T follicular helper cell (primary cell): ENCODE measurements around the gene DPP10.

Source experiments
- DNase-seq: peaks from one replicate; pipeline ENCODE4 v3.0.0-alpha.2; 2020; ENCODE audit warnings: low read depth

The DPP10 gene

DNA sequence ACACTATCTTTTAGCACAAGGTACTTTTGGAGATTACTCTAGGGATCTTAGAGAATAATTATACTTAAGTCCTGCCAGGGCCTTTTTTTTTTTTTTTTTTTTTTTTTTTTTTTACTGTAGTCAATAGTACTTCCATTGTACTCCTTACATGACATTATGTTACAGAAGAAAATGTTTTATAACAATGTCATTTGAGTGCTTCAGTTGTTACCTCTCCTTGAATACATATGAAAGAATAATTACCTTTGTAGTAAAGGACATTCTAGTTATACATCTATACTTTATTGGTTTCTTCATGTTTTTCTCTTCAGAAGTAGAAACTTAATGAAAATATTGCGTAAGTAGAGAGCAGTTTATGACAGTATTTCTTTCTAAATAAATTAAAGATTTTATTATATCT is 834.9 kb downstream of the DPP10 start:
- DNase-seq = no peak

DNA sequence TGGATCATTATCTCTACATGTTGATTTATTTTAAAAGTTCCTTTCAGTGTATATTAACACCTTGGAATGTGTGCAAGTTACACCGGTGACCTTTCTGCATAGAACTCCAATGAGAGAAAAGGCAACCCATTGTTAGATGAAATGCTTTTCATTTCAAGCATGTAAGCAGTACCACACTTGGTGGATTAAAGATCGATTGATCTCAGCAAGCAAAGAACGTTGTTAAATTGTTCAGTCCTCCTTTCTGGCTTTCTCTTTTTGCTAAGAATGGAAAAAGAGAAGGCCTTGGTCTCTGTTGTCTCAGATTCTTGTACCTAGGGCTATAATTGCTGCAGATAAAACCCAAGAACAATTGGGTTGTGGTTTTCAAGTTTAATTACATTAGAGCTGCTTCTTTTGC is 843.0 kb downstream of the DPP10 start:
- no peak for DNase-seq

DNA sequence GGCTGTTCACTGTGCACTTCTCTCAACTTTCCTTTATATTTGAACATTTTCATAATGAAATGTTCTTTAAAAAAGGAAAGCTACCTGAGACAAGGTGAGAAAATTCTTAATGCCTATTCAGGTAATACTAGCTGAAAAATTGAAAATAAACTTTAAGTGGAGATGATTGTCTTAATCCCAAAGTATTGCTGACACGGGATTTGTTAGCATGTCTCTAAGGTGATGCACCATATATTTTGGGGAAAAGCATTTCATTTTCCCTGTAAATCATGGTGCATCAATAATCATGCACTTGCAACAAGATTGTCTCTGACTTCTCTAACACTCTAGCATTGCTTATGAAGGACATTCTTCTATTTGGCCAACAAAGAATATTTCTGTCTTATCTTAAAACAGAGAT is 848.0 kb downstream of the DPP10 start:
- DNase-seq = no peak

DNA sequence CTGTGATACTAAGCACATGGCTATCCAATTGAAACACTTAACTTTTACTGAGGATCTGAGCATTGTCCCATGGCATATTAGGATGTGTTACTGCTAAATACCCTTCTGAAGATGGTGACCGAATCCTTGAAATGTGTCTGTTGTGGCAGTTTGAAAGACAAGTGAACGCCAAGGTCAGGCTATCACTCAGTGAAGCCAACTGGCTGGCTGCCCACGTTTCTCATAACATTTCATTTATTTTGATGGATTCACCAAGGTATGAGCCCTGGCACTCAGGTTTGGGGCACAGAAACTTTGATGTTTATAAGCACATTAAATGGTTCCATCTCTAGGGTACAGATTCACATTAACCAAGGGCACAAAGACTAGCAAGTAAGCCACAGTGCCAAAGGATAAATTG is 850.3 kb downstream of the DPP10 start:
- no peak for DNase-seq

DNA sequence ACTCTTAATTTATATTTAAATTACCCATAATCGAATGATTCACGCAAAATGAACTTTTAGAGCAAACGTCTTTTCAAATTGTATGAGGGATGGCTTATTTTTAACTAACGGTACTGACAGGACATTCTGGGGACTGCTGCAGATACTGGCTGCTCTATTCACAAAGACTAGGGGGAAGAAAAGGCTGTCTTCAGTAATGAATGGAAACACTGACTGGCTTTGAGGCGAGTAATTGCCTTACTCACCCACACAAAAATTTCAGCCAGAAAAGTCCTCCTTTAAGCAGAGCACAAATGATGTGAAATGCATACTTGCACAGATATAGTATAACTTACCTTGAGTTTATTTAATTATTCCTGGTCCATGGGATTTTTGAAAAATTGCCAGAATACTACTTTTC is 852.6 kb downstream of the DPP10 start:
- DNase-seq = no peak

DNA sequence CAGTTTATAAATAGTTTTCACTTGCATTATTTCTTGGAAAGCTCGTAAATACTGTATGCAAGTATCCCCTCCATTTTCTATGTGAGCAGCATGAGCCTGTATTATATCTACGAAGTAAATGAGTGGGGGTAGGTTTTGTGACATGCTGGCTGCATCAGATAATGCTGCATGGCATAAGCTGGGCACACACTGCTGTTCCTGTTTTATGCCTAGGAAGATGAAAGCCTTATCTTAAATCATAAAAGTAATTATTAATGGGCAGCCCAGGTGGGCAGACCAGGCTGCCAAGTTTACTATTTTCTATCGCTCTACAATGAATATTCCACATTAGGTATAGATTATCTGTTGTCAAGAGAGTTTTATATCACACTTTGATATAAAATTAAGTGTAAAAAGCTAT is 854.6 kb downstream of the DPP10 start:
- no peak for DNase-seq

DNA sequence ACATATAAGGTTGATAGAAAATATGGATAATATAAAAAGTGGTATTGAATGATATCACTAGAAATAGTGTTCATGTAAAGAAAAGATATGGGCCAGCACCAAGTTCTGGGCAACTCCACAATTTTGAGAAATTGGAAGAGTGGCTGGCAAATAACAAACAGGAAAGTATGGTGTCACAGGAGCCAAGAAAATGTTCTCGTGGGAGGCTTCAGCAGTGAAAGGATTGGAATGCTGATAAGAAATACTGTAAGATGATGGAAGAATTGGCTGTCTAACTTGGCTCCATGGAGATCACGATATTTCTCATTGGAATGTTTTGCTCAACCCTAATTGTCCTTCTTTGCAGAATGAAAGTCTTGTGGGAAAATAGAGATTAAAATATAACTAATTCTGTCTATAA is 856.8 kb downstream of the DPP10 start:
- DNase-seq = no peak

DNA sequence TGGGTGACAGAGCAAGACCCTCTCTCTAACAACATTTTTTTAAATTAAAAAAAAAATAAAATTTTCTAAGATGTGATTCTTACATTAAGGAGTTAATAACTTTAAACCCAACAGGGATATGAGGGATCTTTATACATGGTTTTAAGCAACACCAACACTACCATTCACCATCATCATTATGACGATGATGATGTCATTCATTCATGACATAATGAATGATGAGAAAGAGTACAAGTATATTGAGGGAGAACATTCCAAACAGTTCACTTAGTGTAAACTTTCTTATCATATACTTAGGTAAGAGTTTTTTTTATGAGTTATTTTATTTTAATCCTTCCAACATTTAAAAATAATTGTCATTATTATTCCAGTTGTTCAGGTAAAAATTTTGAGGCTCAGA is 863.3 kb downstream of the DPP10 start:
- DNase-seq = no peak

DNA sequence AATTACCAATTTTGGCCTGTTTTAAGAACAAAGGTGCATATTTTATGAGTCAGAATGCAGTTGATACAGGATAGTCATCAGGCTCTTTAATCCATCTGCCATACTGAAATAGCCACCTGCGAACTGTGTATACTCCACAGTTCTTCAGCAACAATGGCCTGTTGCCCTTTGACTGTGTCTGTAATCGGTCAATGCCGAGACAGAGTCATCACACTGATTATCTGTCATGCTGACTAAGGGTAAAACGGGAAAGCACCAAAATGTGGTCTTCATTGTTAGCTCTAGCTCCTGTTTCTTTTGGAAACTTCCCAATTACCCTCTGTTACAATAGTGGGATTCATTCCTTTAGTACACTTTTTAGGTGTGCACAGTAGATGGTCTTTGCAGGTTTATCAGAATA is 871.7 kb downstream of the DPP10 start:
- DNase-seq = no peak

DNA sequence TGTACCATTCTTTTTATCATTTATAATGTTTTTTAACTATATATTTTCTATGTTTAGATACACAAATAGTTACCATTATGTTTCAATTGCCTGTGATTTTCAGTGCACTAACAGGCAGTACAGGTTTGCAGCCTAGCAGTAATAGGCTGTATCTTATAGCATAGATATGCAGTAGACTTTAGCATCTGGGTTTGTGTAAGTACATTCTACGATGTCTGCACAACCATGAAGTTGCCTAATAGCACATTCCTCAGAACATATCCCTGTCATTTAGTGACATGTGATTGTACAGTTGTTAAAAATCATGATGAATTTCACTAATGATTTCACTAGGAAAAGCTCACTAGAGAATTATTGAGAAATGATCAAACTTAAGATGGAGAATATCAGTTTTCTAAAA is 884.6 kb downstream of the DPP10 start:
- DNase-seq = no peak

DNA sequence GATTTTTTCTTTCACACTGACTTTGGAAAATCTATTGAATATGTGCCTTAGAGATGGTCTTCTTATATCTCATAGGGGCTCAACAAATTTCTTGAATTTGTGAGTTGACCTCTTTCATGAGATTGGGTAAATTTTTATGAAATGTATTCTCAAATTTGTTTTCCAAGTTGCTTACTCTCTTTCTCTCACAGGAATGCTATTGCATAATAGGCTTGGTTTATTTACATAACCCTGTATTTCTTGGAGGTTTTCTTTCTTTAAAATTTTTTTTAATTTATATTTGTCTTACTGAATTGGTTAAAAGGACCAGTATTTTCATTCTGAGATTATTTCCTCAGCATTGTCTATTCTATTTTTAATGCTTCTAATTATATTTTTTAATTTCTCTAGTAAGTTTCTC is 917.1 kb downstream of the DPP10 start:
- no peak for DNase-seq

DNA sequence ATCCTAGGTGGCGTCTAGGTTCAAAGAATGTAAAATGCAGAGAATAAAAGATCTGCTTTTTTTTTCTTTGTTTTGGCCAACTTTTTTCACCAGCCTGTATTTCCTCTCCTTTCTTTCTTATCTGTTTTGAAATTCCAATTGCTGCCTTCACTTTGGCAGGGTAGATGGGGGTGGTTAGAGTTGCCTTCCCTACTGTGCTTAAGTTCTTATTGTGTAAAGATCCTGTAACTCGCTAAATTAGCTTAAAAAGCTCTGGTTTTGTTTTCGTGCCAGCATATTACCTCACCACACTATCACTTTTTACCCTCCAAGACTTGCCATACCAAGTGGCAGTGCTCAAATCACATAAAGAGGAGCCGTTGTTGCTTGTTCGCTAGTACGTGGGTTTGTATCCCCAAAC is 921.7 kb downstream of the DPP10 start:
- no peak for DNase-seq

DNA sequence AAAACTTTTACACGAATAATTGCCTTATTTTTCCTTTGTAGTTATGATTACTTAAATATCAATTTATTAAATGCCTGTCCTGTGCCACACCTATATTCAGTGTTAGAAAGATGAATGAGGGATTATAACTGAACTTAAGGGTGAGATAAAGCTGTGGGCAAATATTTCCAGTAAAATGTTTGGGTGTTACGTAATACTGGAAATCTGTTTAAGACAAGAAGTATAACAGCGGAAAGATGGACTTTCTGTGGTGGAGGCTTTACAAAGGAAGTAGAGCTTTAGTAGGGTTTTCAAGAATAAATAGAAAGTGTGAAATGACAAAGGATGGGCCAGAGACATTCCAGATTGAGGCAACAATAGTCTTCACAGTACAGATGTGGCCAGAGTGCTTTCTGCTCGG is 927.0 kb downstream of the DPP10 start:
- no peak for DNase-seq

DNA sequence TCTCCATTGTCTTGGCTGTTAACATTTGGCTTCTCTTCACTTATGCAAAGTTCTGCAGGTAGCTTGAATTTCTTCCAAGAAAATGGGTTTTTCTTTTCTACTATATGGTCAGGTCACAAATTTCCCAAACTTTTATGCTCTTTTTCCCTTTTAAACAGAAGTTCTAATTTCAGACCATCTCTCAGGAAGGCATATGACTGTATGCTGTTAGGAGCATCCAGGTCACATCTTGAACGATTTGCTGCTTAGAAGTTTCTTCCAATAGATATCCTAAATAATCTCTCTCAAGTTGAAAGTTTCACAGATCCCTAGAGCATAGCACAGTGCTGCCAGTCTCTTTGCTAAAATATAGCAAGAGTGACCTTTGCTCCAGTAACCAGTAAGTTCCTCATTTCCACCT is 932.5 kb downstream of the DPP10 start:
- DNase-seq = no peak

DNA sequence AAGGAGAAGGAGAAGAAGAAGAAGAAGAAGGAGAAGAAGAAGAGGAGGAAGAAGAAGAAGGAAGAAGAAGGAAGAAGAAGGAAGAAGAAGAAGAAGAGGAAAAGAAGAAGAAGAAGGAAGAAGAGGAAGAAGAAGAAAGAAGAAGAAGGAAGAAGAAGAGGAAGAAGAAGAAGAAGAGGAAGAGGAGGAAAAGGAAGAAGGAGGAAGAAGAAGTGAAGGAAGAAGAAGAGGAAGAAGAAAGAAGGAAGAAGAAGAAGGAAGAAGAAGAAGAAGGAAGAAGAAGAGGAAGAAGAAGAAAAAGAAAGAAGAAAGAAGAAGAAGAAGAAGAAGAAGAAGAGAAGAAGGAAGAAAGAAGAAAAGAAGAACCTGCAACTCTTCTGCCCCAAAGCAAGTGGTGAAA is 942.0 kb downstream of the DPP10 start:
- no peak for DNase-seq

DNA sequence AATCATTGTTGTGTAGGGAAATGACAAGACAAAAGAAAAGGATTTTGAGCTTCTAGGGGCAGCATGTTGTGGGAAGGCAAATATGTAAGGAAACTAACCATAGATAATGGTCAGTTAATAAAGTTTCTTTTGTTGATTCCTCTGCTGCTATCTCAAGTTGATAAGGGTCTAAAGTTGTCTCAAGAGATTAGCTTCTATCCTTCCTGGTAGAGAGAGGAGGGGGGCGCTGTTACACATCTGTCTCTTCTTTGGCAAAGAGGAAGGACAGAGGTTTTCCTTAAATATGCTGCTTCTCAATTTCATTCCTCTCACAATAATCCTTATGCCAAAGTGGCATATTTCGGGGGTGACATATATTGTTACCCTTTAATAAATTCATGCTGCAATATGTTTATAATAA is 944.0 kb downstream of the DPP10 start:
- DNase-seq = no peak

DNA sequence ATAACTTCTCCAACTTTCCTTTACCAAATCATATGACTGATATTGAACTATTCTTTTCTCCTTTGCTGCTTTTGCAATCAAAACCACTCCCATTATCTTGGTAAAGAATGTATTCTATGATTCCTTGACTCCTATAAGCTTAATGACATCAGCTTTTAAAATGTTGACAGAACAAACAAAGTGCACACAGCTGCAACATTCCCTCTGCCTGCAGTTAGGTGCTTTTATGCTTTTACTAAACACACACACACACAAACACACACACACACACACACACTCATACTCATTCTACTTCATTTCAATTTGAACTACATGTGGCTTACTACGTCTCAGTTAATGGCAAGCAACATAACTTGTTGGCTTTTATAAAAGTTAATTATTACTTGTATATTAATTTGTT is 946.6 kb downstream of the DPP10 start:
- no peak for DNase-seq

DNA sequence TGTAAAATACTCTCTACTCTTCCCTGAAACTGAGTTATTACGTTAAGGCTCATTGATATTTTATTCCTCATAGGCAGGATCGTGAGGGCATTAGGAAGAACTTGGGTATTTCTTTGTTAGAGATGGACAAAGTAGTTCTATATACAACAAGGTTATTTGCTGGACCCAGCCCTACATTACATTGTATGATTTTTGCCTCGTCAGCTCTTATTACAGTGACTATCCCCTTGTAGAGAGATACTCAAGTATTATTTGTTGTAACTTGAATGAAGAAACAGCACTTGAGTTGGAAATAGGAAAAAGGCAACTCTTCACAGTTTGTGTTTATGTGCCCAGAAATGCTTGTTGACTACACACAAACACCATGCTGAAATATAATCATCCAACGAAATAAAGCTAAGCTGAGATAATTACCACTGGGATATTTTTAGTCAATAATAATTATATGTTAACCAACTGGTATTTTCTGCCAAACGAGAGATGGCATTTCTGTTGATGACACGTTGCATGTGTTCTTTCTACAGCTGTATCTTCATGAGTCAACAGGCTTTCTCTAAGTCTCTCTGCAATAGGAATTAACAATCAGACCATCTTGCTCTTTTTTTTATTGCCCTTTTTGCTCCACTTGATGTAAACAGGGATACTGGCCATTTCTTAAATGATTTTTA is 947.6 kb downstream of the DPP10 start:
- no peak for DNase-seq

DNA sequence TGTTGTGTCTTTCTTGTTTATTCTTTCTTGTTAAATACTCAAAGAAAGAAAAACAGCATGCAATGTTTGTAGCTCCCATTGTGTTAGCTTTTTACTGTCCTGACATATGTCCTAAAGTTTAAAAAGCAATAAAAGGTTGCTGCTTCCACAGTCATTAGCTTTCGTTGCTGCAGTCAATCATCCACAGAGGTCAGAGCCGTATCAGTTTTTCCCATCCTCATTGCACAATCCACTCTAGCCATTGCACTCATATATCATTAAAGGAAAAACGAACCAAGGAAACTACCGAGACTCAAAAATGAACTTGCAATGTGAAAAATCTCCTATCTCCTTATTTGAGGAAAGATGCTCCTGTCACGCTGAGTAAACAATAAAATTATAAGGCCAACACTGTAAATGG is 954.1 kb downstream of the DPP10 start:
- DNase-seq = no peak

DNA sequence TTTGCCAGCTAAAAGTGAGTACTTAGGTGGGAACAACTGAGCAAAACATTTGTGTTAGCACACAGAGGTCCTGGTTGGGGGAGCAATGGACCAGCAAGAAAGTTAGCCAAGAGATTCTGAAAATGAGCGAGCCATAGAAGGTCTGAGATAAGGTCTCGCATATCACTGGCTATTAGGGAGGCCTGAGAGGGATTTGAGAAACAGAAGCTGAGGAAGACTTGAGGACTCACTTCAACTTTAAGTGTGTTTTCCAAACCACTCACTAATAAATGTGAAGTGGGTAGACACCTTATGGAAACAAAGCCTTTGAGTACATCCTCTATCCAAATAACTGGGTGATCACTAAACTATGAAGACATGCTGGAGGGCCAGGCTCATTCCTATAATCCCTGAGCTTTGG is 958.5 kb downstream of the DPP10 start:
- no peak for DNase-seq

DNA sequence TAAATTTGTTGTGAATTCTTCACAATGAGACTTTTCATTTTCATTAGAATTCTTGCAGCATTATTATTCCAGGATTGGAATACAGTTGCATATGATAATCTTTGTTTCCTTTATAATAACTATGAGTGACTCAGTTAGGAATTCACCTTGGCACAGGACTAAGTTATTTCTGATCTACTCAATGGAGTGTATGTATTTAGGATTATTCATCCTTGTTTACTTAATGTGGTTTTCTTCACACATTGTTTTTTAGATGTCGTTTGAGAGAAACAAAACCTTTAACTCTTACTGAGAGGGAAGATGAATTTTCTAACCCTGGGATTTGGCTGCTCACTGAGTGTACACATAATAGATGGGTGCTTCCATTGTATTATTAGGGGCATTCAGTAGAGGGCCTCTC is 970.1 kb downstream of the DPP10 start:
- no peak for DNase-seq

DNA sequence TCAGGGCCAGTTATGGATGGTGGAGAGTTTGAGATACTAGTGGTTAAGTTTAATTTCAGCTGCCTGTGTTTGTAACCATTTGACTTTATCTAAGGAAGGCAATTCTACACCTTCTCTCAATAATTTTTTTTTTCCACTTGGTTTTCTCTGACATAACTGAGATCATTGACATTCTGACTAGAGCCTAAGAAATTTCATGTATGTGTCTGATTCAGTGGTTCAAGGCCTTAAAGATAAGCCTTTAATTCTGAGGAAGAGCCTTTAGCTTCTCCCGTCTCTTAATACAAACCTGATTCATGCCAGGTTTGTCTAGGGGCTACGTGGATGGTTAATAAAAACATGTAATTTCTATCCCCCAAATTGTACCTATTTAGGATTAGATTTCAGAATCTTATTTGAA is 971.4 kb downstream of the DPP10 start:
- DNase-seq = no peak

DNA sequence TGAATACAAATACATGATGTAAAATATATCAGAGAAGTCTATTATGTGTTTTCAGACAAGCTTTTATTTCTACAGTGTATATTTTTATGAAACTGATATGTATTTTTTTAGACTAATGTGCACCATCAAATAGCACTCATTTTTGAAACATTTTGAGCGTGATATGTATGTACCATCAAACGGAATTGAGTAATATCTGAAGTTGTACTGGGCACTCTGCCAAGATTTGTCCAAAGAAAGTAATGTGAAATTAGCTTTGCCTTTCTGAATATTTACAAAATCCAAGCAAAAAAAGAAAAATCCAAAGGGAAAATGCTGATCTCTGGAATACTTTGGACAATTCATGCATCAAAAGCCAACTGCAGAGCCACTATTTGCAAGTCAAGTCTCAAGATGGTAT is 972.0 kb downstream of the DPP10 start:
- no peak for DNase-seq

DNA sequence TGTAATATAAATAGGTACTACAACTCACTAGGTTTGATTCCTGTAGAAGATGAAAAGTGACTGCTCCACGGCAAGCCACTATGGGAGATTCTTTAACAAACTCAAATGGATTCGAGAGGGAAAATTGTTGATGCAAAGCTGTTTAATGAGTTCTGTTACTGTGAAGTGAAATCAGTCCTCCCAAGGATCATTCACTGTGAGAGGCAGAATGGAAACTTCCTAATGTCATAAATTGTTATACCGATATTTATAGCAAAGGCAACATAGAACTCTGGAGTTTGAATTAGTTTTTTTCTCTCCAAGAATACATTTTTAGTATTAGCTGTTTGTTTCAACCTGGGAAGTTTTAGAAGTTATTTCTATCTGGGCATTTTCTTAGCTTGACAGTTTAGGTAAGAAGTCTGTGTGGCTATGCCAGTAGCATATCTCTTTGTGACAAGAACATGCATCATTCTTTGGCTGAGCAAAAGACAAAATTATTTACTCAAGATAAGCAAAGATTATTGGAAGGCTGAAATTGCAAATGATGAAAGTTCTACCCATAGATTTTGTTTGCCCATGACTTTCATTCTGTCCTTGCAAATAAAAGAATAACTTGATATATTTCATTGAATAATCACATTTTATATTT is 979.7 kb downstream of the DPP10 start:
- DNase-seq = no peak
